T-helper 2 cell treated with Interferon-gamma antibody and Interleukin-4, amounts not matched to agents 100 ng/mL and 5 ng/mL, for 36 hours (primary cell): Measurements from ENCODE around the gene KCNAB3. TPM values are rescaled to one million over a fixed set of nuclear protein-coding genes. Genes with fewer than 3 reads are reported as not detected.

Experiments
- intact Hi-C: fragments of 100-400 bp; cut with micrococcal nuclease; formaldehyde crosslinking; loops from one replicate; pipeline ENCODE4 v1.15.1; 2023
- total RNA-seq: library from RNA; stranded (reverse); gene quantifications from 2 replicates; pipeline ENCODE4 v1.2.3, GENCODE V29; 2022

Gene KCNAB3
- total RNA-seq, 1 donor from 2014 or later = 9.2 TPM

DNA sequence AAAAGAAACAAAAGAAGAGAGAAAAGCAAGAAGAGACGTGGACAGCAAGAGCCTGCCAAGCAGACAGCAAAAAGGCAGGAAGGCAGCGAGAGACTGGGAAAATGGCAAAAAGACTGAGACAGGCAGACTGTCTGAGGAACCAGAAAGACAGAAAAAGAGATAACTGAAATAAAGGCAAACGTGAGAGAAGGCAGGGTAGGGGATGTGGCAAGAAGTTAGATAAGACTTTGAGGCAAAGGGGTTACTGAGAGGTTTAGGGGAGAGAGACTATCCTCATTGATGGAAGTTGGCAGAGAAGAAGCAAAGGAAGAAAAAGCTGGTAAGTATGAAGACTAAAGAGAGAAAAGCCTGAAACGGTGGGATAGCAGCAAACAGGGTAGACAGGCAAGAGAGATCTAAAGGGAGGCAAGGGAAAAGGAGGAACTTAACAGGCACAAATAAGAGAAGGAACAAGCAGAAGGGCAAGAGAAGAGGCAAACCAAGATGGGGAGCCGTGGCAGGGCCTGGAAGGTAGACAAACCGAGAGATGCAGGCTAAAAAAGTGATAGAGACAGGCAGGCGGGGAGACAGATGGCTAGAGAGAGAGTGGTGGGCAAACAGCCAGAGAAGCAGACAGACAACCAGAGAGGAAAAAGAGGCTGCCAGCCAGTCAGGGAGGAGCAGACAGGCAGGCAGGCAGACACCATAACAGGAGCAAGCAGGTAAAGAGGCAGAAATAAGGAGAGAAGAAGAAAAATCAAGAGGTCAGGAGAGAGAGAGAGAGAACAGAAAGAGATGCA lies 48.2 kb downstream of the KCNAB3 start:
- intact Hi-C loops = loop anchor here (10.0 kb wide), 2 partner anchors 243 to 273 kb away; partner anchors contain the start of genes HES7 and PER1

DNA sequence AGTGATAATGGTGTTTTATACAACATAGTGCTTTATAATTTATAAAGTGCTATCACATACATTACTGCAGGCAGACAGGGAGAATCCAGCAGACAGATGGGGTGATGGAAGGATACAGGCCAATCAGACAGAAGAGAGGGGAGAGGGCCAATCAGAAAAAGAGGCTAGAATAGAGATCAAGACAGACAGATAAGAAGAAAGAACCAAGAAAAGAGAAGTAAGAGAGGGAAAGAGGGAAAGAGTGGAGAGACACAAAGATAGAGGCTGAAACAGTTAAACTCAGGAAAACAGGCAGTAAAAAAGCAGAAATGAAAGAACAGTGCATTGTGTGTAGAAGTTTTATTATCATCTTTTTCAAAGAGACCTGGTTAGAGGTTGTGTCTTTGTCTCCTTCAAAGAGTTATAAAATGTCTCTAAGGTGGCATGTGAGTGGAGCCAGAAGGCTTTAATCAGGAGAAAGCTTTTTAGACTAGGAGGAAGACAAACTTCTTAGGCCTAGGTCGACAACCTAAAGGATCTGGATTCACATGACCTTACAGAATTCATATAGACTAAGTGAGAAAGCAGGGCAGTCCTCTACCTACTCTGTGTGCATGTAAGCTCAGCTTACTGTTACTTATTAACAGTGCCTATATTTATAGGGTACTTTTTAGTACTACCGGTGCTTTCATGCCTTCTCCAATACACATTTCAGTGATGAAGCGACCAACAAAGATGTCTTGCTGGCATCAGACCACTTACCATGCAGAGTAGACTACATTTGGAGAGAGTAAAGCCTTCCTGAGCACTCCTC lies 49.4 kb downstream of the KCNAB3 start:
- intact Hi-C loops = loop anchor here (10.0 kb wide), 2 partner anchors 245 to 275 kb away; partner anchors contain the start of genes HES7 and PER1

DNA sequence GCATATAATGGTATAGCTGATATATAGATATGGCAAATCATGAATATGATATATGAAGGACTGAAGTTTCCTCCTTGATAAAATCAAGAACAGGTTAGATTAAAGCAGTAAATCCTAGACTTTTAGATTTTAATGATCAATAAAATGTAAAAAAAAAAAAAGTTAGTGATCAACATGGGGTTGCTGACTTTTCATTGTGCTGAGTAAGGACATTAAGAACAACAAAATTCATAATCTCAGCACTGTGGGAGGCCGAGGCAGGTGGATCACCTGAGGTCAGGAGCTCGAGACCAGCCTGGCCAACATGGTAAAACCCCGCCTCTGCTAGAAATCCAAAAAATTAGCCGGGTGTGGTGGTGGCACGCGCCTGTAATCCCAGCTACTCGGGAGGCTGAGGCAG lies 51.4 kb downstream of the KCNAB3 start:
- intact Hi-C loops = no loop called here

DNA sequence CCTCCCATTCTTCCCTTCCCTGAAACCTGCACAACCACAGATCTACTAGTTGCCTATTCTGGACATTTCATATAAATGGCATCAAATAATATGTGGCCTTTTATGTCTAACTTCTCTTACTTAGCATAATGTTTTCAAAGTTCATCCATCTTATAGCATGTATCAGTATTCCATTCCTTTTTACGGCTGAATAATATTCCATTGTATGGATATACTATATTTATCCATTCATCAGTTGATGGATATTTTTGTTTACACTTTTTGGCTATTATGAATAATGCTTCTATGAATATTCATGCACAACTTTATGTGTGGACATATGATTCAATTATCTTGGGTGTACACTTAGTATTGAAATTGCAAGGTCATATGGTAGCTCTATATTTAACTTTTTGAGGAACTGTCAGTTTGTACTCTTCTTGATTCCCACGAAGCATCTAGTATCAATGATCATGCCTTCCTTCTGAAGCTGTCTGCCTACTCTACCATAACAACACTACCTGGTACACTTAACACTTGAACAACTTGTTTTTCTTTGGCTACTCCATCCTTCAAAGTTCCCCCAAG lies 53.8 kb downstream of the KCNAB3 start:
- intact Hi-C loops = no loop called here

DNA sequence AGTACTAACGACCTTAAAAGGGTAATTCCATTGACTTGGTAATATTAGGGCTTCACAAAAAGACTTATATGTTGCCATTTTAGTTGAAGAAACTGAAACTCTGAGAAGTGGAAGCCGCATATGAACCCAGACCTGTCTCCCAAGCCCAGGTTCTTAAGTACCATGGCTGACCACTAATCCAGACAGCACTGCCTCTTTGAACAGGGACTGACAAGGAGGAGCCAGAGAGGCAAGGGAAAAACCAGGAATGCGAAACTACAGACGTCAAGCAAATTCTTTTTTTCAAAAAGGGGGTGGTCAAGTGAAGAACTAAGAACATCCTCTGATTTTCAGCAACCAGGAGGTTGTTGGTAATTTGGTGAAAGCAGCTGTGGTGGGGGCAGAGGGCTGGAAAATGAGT lies 56.6 kb downstream of the KCNAB3 start:
- intact Hi-C loops = no loop called here

Other genes with a start within 250 kb of the KCNAB3 start
- 195 and 207 TPM in 2 replicates for gene TP53, start 242.4 kb downstream of the KCNAB3 start, total RNA-seq
- 25.9 and 28.9 TPM in 2 replicates for gene WRAP53, start 241.4 kb downstream of the KCNAB3 start, total RNA-seq
- gene EFNB3, start 224.7 kb downstream of the KCNAB3 start, total RNA-seq = 0.09 TPM in 1 of 2 replicates, not detected in the other
- not detected in 2 replicates for gene DNAH2, start 212.1 kb downstream of the KCNAB3 start, total RNA-seq
- 13.8 and 13.9 TPM in 2 replicates for gene KDM6B, start 95.6 kb downstream of the KCNAB3 start, total RNA-seq
- 0.57 and 0.82 TPM in 2 replicates for gene TMEM88, start 74.8 kb downstream of the KCNAB3 start, total RNA-seq
- gene NAA38, start 72.3 kb downstream of the KCNAB3 start, total RNA-seq = 74.9 TPM in 2 replicates
- 7.3 TPM in 2 replicates for gene CYB5D1, start 71.9 kb downstream of the KCNAB3 start, total RNA-seq
- 212 and 213 TPM in 2 replicates for gene CHD3, start 41.1 kb downstream of the KCNAB3 start, total RNA-seq
- 3.6 TPM in 2 replicates for gene RNF227, start 13.6 kb downstream of the KCNAB3 start, total RNA-seq
- 216 and 217 TPM in 2 replicates for gene TRAPPC1, start 2.1 kb upstream of the KCNAB3 start, total RNA-seq
- gene CNTROB, start 2.4 kb upstream of the KCNAB3 start, total RNA-seq = 54.4 and 58.1 TPM in 2 replicates
- 0.05 TPM in 1 of 2 replicates, not detected in the other for gene GUCY2D, start 72.8 kb upstream of the KCNAB3 start, total RNA-seq
- not detected in 2 replicates for gene ALOX15B, start 109.2 kb upstream of the KCNAB3 start, total RNA-seq
- gene ALOX12B, start 157.9 kb upstream of the KCNAB3 start, total RNA-seq = not detected in 2 replicates
- not detected in 2 replicates for gene ALOXE3, start 188.7 kb upstream of the KCNAB3 start, total RNA-seq
- 0.55 and 0.61 TPM in 2 replicates for gene HES7, start 194.2 kb upstream of the KCNAB3 start, total RNA-seq
- 20.4 and 26.4 TPM in 2 replicates for gene PER1, start 222.5 kb upstream of the KCNAB3 start, total RNA-seq
- gene VAMP2, start 233.1 kb upstream of the KCNAB3 start, total RNA-seq = 64.6 and 67.0 TPM in 2 replicates
- gene TMEM107, start 246.5 kb upstream of the KCNAB3 start, total RNA-seq = 26.1 and 26.4 TPM in 2 replicates